ENCODE measurements around the gene CDH22. TPM values are rescaled to one million over a fixed set of nuclear protein-coding genes. Genes with fewer than 3 reads are reported as not detected.

The CDH22 gene
- total and polyA plus RNA-seq, 2 donors (not counting 1 experiment from before 2014, with no cell fraction given): not detected

DNA sequence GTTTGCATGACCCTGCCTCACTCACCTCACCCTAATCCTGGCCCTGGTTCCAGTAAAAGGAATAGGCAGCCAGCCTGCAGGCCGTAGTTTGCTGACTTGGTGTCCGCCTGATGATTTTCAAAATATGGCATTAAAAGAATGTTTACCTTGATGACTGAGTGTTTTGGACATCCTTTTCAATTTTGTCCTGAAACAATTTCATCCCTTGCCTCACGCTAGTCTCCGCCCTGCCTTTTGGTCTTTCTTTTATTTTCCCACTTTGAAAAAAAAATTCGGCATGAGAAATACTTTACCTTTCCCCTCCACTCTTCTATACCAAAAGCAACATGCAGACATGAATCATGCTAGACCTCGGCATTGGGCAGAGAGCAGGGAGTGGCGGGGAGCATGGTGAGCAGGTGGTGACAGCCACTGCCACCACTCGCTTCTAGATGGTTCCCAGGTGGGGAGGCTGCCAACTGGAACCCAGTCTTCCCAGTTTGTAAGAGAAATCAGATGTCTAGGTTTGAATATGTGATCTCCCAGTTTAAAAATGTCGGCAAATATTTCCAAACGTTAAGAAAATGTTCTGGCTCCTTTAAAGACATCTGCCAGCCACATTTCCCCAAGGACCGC lies 180.8 kb downstream of the CDH22 start:
- no peaks in the 10 kb centered on the region for H3K9me3 ChIP-seq (ENCODE audit: control insufficient read depth, insufficient read depth, low read depth, low read length)
- H3K36me3 ChIP-seq (ENCODE audit: control insufficient read depth, insufficient read depth, low read length): no peaks in the 10 kb centered on the region
- no peaks in the 10 kb centered on the region for H4K20me1 ChIP-seq (ENCODE audit: control insufficient read depth, extremely low read depth, insufficient read depth, low read length)
- H3K4me2 ChIP-seq (ENCODE audit: extremely low read depth, insufficient read depth, low read length): no peak overlapping the region
- H3K27ac ChIP-seq (ENCODE audit: insufficient read depth, low read length): no peak overlapping the region
- H2AFZ ChIP-seq (ENCODE audit: low read length): no peak overlapping the region
- no peak overlapping the region for H3K9ac ChIP-seq (ENCODE audit: insufficient read depth, low read length)
- H3K4me1 ChIP-seq (ENCODE audit: control insufficient read depth, extremely low read depth, insufficient read depth, low read length): no peaks in the 10 kb centered on the region
- H3K27me3 ChIP-seq (ENCODE audit: control insufficient read depth, insufficient read depth, low read length): no peaks in the 10 kb centered on the region
- no peak for DNase-seq (ENCODE audit: low read depth in 2 of 2)
- no peak for TF ChIP-seq EZH2 (IDR thresholded peaks at IDR 0.05; ENCODE audit: low read length, missing control alignments)
- TF ChIP-seq, protein P1, sequence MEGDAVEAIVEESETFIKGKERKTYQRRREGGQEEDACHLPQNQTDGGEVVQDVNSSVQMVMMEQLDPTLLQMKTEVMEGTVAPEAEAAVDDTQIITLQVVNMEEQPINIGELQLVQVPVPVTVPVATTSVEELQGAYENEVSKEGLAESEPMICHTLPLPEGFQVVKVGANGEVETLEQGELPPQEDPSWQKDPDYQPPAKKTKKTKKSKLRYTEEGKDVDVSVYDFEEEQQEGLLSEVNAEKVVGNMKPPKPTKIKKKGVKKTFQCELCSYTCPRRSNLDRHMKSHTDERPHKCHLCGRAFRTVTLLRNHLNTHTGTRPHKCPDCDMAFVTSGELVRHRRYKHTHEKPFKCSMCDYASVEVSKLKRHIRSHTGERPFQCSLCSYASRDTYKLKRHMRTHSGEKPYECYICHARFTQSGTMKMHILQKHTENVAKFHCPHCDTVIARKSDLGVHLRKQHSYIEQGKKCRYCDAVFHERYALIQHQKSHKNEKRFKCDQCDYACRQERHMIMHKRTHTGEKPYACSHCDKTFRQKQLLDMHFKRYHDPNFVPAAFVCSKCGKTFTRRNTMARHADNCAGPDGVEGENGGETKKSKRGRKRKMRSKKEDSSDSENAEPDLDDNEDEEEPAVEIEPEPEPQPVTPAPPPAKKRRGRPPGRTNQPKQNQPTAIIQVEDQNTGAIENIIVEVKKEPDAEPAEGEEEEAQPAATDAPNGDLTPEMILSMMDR (conservative IDR thresholded peaks at IDR 0.05 in 1 of 2, IDR thresholded peaks at IDR 0.05 in 1 of 2; ENCODE audit: low read depth in 1 of 2, low read length in 2 of 2): no peak
- H3K79me2 ChIP-seq (ENCODE audit: control insufficient read depth, insufficient read depth, low read length): no peaks in the 10 kb centered on the region
- H3K4me3 ChIP-seq (replicated peaks in 1 of 4; ENCODE audit: control extremely low read depth in 1 of 4, insufficient read depth in 1 of 4, low read depth in 3 of 4, low read length in 4 of 4): no peak overlapping the region

DNA sequence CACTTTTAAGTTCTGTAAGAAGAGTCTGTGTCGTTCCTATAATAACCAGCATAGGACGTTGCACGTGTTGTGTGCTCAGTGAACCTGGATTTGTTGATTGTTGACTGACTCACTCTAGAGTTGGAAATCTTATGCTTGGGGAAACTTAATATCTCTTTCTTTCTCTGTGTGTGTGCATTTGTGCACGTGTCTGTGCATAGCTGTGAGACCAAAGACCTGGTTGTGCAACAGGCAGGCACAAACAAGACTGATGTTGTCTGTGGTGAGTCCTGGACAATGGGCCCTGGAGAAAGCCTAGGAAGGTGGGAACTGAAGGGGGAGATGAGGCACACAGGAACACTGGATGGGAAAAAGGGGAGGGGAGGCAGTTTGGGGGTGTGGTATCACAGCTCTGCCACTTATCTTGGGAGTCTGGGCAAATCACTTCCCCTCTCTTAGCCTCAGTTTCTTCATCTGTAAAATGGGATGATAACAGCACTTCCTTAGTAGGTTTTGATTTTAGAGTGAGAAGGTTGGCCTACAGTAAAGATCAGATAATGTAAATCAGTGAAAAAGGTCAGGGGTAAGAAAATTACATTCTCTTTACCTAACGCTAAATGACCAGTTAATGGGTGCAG lies 181.8 kb downstream of the CDH22 start:
- Histone ChIP-seq H4K20me1 (ENCODE audit: control insufficient read depth, extremely low read depth, insufficient read depth, low read length) (no peaks in the 10 kb centered on the region), H3K79me2 (ENCODE audit: control insufficient read depth, insufficient read depth, low read length) (no peaks in the 10 kb centered on the region), H3K9me3 (ENCODE audit: control insufficient read depth, insufficient read depth, low read depth, low read length) (no peaks in the 10 kb centered on the region), H3K4me3 (replicated peaks in 1 of 4; ENCODE audit: control extremely low read depth in 1 of 4, insufficient read depth in 1 of 4, low read depth in 3 of 4, low read length in 4 of 4) (no peak overlapping the region), H3K4me1 (ENCODE audit: control insufficient read depth, extremely low read depth, insufficient read depth, low read length) (no peaks in the 10 kb centered on the region), H3K9ac (ENCODE audit: insufficient read depth, low read length) (no peak overlapping the region), H3K36me3 (ENCODE audit: control insufficient read depth, insufficient read depth, low read length) (no peaks in the 10 kb centered on the region), H3K27ac (ENCODE audit: insufficient read depth, low read length) (no peak overlapping the region), H2AFZ (ENCODE audit: low read length) (no peak overlapping the region), H3K4me2 (ENCODE audit: extremely low read depth, insufficient read depth, low read length) (no peak overlapping the region), H3K27me3 (ENCODE audit: control insufficient read depth, insufficient read depth, low read length) (no peaks in the 10 kb centered on the region)
- TF ChIP-seq EZH2 (IDR thresholded peaks at IDR 0.05; ENCODE audit: low read length, missing control alignments): no peak
- TF ChIP-seq, protein P1 (conservative IDR thresholded peaks at IDR 0.05 in 1 of 2, IDR thresholded peaks at IDR 0.05 in 1 of 2; ENCODE audit: low read depth in 1 of 2, low read length in 2 of 2): no peak
- no peak for DNase-seq (ENCODE audit: low read depth in 2 of 2)

Other genes starting within 250 kb of the CDH22 start
- gene NCOA5, start 218.5 kb downstream of the CDH22 start, total RNA-seq: 8.1 and 10.0 TPM in 2 replicates
- gene NCOA5, start 218.5 kb downstream of the CDH22 start, polyA plus RNA-seq: 18.0 and 25.7 TPM in 2 replicates
- gene CD40, start 190.2 kb downstream of the CDH22 start, total RNA-seq: 2.3 and 3.1 TPM in 2 replicates
- 0.54 and 1.5 TPM in 2 replicates for gene CD40, start 190.2 kb downstream of the CDH22 start, polyA plus RNA-seq
- gene ELMO2, start 98.1 kb upstream of the CDH22 start, total RNA-seq: 36.2 and 43.8 TPM in 2 replicates
- gene ELMO2, start 98.1 kb upstream of the CDH22 start, polyA plus RNA-seq: 33.7 and 36.9 TPM in 2 replicates
- 5.1 and 7.9 TPM in 2 replicates for gene ZNF334, start 205.1 kb upstream of the CDH22 start, total RNA-seq
- gene ZNF334, start 205.1 kb upstream of the CDH22 start, polyA plus RNA-seq: 0.99 and 2.2 TPM in 2 replicates
- not detected in 2 replicates for gene OCSTAMP, start 242.2 kb upstream of the CDH22 start, total RNA-seq
- not detected in 2 replicates for gene OCSTAMP, start 242.2 kb upstream of the CDH22 start, polyA plus RNA-seq